ENCODE data around the gene CHCHD4.

CHCHD4 gene

DNA sequence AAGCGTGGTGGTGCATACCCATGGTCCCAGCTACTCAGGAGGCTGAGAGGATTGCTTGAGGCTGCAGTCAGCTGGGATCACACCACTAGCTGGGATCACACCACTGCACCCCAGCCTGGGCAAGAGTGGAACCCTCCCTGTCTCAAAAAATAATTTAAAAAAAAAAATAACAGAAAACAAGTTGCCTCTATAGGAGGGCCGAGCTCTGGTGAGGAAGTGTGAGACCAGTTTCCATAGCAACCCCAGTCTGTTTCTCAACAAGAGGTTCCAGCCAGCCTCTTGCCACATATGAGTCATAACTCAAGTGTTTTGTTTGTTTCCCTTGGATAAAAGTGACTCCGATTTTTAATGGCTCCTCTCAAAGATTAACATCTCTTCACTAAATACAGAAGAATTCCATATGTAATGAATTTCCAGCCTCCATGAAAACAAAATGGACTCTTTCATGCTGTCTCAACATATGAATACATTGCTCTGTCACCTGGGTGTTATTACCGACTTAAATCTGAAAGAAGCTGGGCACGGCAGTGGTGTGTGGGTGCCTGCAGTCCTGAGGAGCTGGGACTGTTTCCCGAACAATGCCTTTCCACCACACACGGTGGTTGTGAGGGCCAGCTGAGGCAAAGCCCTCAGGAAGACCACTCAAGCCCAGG is 19.9 kb upstream of the CHCHD4 start (continued):
- TF ChIP-seq TRIM28 (IDR thresholded peaks at IDR 0.05; ENCODE audit: borderline replicate concordance, low read length) (no peak; the same call in 1 of the 2 replicates), ZNF132 (tag by site-specific recombination; IDR thresholded peaks at IDR 0.05; ENCODE audit: borderline replicate concordance) (no peak), ZNF423 (tag by site-specific recombination; IDR thresholded peaks at IDR 0.05) (no peak), ZIC2 (tag by site-specific recombination; IDR thresholded peaks at IDR 0.05) (peak; percentile 19; the same call in 1 of the 2 replicates), ZNF140 (tag by site-specific recombination; IDR thresholded peaks at IDR 0.05) (no peak), ZNF23 (tag by site-specific recombination; IDR thresholded peaks at IDR 0.05; ENCODE audit: borderline replicate concordance) (no peak), ZNF621 (tag by site-specific recombination; IDR thresholded peaks at IDR 0.05) (no peak), ZNF549 (tag by site-specific recombination; IDR thresholded peaks at IDR 0.05) (no peak), ZNF449 (tag by site-specific recombination; IDR thresholded peaks at IDR 0.05) (peak; percentile 35; the same call in 1 of the 2 replicates), GLIS1 (tag by site-specific recombination; IDR thresholded peaks at IDR 0.05) (peak; percentile 47; the same call in 1 of the 2 replicates), ZNF624 (tag by site-specific recombination; IDR thresholded peaks at IDR 0.05) (no peak), MZF1 (tag by site-specific recombination; IDR thresholded peaks at IDR 0.05; ENCODE audit: borderline replicate concordance) (no peak), ZNF530 (tag by site-specific recombination; IDR thresholded peaks at IDR 0.05; ENCODE audit: low read depth) (no peak), ZNF843 (tag by site-specific recombination; IDR thresholded peaks at IDR 0.05) (peak; percentile 70; the same call in 1 of the 2 replicates), ZNF600 (tag by site-specific recombination; IDR thresholded peaks at IDR 0.05) (no peak), INSM2 (tag by site-specific recombination; IDR thresholded peaks at IDR 0.05) (peak; percentile 92), RBAK (tag by site-specific recombination; IDR thresholded peaks at IDR 0.05) (no peak), KLF7 (tag by site-specific recombination; IDR thresholded peaks at IDR 0.05; ENCODE audit: borderline replicate concordance) (no peak), KLF9 (tag by site-specific recombination; IDR thresholded peaks at IDR 0.05; ENCODE audit: low read depth) (no peak), ZNF654 (tag by site-specific recombination; IDR thresholded peaks at IDR 0.05; ENCODE audit: low read depth) (no peak), SCRT2 (tag by site-specific recombination; IDR thresholded peaks at IDR 0.05) (no peak), ZNF174 (tag by site-specific recombination; IDR thresholded peaks at IDR 0.05) (no peak)
- TF ChIP-seq, protein P1, sequence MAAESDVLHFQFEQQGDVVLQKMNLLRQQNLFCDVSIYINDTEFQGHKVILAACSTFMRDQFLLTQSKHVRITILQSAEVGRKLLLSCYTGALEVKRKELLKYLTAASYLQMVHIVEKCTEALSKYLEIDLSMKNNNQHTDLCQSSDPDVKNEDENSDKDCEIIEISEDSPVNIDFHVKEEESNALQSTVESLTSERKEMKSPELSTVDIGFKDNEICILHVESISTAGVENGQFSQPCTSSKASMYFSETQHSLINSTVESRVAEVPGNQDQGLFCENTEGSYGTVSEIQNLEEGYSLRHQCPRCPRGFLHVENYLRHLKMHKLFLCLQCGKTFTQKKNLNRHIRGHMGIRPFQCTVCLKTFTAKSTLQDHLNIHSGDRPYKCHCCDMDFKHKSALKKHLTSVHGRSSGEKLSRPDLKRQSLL (tag by site-specific recombination; IDR thresholded peaks at IDR 0.05) = no peak
- TF ChIP-seq, protein P2, sequence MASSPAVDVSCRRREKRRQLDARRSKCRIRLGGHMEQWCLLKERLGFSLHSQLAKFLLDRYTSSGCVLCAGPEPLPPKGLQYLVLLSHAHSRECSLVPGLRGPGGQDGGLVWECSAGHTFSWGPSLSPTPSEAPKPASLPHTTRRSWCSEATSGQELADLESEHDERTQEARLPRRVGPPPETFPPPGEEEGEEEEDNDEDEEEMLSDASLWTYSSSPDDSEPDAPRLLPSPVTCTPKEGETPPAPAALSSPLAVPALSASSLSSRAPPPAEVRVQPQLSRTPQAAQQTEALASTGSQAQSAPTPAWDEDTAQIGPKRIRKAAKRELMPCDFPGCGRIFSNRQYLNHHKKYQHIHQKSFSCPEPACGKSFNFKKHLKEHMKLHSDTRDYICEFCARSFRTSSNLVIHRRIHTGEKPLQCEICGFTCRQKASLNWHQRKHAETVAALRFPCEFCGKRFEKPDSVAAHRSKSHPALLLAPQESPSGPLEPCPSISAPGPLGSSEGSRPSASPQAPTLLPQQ (tag by site-specific recombination; IDR thresholded peaks at IDR 0.05) = 0 out of 2 replicates have a peak, but pooled peaks have one; percentile 44
- TF ChIP-seq, protein P3, sequence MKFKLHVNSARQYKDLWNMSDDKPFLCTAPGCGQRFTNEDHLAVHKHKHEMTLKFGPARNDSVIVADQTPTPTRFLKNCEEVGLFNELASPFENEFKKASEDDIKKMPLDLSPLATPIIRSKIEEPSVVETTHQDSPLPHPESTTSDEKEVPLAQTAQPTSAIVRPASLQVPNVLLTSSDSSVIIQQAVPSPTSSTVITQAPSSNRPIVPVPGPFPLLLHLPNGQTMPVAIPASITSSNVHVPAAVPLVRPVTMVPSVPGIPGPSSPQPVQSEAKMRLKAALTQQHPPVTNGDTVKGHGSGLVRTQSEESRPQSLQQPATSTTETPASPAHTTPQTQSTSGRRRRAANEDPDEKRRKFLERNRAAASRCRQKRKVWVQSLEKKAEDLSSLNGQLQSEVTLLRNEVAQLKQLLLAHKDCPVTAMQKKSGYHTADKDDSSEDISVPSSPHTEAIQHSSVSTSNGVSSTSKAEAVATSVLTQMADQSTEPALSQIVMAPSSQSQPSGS (tag by site-specific recombination; IDR thresholded peaks at IDR 0.05; ENCODE audit: low read depth) = no peak
- TF ChIP-seq, protein P4, sequence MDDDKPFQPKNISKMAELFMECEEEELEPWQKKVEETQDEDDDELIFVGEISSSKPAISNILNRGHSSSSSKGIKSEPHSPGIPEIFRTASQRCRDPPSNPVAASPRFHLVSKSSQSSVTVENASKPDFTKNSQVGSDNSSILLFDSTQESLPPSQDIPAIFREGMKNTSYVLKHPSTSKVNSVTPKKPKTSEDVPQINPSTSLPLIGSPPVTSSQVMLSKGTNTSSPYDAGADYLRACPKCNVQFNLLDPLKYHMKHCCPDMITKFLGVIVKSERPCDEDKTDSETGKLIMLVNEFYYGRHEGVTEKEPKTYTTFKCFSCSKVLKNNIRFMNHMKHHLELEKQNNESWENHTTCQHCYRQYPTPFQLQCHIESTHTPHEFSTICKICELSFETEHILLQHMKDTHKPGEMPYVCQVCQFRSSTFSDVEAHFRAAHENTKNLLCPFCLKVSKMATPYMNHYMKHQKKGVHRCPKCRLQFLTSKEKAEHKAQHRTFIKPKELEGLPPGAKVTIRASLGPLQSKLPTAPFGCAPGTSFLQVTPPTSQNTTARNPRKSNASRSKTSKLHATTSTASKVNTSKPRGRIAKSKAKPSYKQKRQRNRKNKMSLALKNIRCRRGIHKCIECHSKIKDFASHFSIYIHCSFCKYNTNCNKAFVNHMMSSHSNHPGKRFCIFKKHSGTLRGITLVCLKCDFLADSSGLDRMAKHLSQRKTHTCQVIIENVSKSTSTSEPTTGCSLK (tag by site-specific recombination; IDR thresholded peaks at IDR 0.05) = no peak
- TF ChIP-seq, protein P5, sequence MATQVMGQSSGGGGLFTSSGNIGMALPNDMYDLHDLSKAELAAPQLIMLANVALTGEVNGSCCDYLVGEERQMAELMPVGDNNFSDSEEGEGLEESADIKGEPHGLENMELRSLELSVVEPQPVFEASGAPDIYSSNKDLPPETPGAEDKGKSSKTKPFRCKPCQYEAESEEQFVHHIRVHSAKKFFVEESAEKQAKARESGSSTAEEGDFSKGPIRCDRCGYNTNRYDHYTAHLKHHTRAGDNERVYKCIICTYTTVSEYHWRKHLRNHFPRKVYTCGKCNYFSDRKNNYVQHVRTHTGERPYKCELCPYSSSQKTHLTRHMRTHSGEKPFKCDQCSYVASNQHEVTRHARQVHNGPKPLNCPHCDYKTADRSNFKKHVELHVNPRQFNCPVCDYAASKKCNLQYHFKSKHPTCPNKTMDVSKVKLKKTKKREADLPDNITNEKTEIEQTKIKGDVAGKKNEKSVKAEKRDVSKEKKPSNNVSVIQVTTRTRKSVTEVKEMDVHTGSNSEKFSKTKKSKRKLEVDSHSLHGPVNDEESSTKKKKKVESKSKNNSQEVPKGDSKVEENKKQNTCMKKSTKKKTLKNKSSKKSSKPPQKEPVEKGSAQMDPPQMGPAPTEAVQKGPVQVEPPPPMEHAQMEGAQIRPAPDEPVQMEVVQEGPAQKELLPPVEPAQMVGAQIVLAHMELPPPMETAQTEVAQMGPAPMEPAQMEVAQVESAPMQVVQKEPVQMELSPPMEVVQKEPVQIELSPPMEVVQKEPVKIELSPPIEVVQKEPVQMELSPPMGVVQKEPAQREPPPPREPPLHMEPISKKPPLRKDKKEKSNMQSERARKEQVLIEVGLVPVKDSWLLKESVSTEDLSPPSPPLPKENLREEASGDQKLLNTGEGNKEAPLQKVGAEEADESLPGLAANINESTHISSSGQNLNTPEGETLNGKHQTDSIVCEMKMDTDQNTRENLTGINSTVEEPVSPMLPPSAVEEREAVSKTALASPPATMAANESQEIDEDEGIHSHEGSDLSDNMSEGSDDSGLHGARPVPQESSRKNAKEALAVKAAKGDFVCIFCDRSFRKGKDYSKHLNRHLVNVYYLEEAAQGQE (tag by site-specific recombination; IDR thresholded peaks at IDR 0.05) = no peak

Measured in HEK293 (cell line).